Adrenal gland (tissue), 5 donors: ENCODE measurements around the gene ABCA4.

Experiments
- CTCF ChIP-seq, 6 experiments: fragments of 450-650 bp in 4 of 6; fragments of 200-600 bp in 2 of 6; sonication (generic) in 1 of 6; IDR thresholded peaks; 1 replicate in 5 of 6; 2 replicates in 1 of 6; pipeline versions ENCODE4 v1.5.1 to v1.8.0; 2016 to 2021; ENCODE audit warnings: antibody characterized with exemption in 6 of 6, mild to moderate bottlenecking in 2 of 6, moderate library complexity in 1 of 6
- POLR2A ChIP-seq, 2 donors: fragments of 450-650 bp; IDR thresholded peaks; one replicate each; pipeline ENCODE4 v1.6.1; 2017; ENCODE audit warnings: antibody characterized with exemption in 2 of 2, mild to moderate bottlenecking in 2 of 2, moderate library complexity in 1 of 2
- donor health status: DM: no; HTN: no; CAD: no.

GRCh38 chr1:93961443-93961842 is 159.5 kb downstream of the ABCA4 start:
- TF ChIP-seq POLR2A (IDR thresholded peaks at IDR 0.05), result no peak
- TF ChIP-seq CTCF (IDR thresholded peaks at IDR 0.05), result no peak
